Nephron progenitor cell (in vitro differentiated cells): ENCODE data around the gene UBL7.

Experiments
- DNase-seq: peaks from one replicate; pipeline ENCODE4 v3.0.0; 2021
- H3K27ac Mint-ChIP-seq: 2 replicates; pipeline ENCODE4 v1.8.0; 2021; ENCODE audit warnings: mild to moderate bottlenecking, moderate library complexity, mixed read lengths
- H3K27me3 Mint-ChIP-seq: 2 replicates; pipeline ENCODE4 v1.8.0; 2021; ENCODE audit warnings: mild to moderate bottlenecking, low read depth, mixed read lengths; ENCODE audit not compliant: poor library complexity
- H3K36me3 Mint-ChIP-seq: 2 replicates; pipeline ENCODE4 v1.8.0; 2021; ENCODE audit warnings: low read depth, mixed read lengths
- H3K4me1 Mint-ChIP-seq: 2 replicates; pipeline ENCODE4 v1.8.0; 2021; ENCODE audit warnings: mixed read lengths
- H3K4me3 Mint-ChIP-seq: 2 replicates; pipeline ENCODE4 v1.8.0; 2021; ENCODE audit warnings: mild to moderate bottlenecking, moderate library complexity, mixed read lengths
- H3K9me3 Mint-ChIP-seq: 2 replicates; pipeline ENCODE4 v1.8.0; 2021; ENCODE audit warnings: mild to moderate bottlenecking, moderate library complexity, mixed read lengths
- CTCF ChIP-seq: fragments of 200-600 bp; sonication (generic); IDR thresholded peaks from 2 replicates; pipeline ENCODE4 v1.5.0; 2021; ENCODE audit warnings: antibody characterized with exemption

UBL7 gene

GRCh38 chr15:74451861-74452835, 8.8 kb downstream of the UBL7 start:
- H3K4me3 Mint-ChIP-seq = no peak overlapping the region
- peaks cover 18% of the 10 kb centered on the region for H3K4me1 Mint-ChIP-seq
- H3K9me3 Mint-ChIP-seq = no peaks in the 10 kb centered on the region
- DNase-seq = peak; percentile 57
- H3K36me3 Mint-ChIP-seq = peaks cover 60% of the 10 kb centered on the region
- peak overlapping the region; percentile 12 for H3K27ac Mint-ChIP-seq
- H3K27me3 Mint-ChIP-seq = peaks cover 3% of the 10 kb centered on the region
- no peak for TF ChIP-seq CTCF

- TF ChIP-seq CTCF = no peak
- Mint-ChIP-seq H3K4me1 (peaks cover 18% of the 10 kb centered on the region), H3K36me3 (peaks cover 63% of the 10 kb centered on the region), H3K27ac (peak overlapping the region; percentile 12), H3K4me3 (no peak overlapping the region), H3K27me3 (peaks cover under 1% of the 10 kb centered on the region), H3K9me3 (no peaks in the 10 kb centered on the region)
- no peak for DNase-seq
These were observed 9.6 kb downstream of the UBL7 start for GRCh38 chr15:74451322-74451721.

GRCh38 chr15:74449643-74450205, 11.2 kb downstream of the UBL7 start:
- DNase-seq = no peak
- Mint-ChIP-seq H3K27me3 (no peaks in the 10 kb centered on the region), H3K9me3 (no peaks in the 10 kb centered on the region), H3K27ac (no peak overlapping the region), H3K4me1 (peaks cover 18% of the 10 kb centered on the region), H3K36me3 (peaks cover 57% of the 10 kb centered on the region), H3K4me3 (no peak overlapping the region)
- TF ChIP-seq CTCF = no peak

- Mint-ChIP-seq H3K4me3 (no peak overlapping the region), H3K36me3 (peaks cover 58% of the 10 kb centered on the region), H3K27ac (no peak overlapping the region), H3K9me3 (no peaks in the 10 kb centered on the region), H3K27me3 (peaks cover 2% of the 10 kb centered on the region), H3K4me1 (peaks cover 18% of the 10 kb centered on the region)
- no peak for DNase-seq
- TF ChIP-seq CTCF = no peak
These were observed 11.9 kb downstream of the UBL7 start for GRCh38 chr15:74449095-74449494.

- no peak for DNase-seq
- H3K9me3 Mint-ChIP-seq = no peaks in the 10 kb centered on the region
- no peak for TF ChIP-seq CTCF
- H3K27me3 Mint-ChIP-seq = peaks cover 3% of the 10 kb centered on the region
- peaks cover 19% of the 10 kb centered on the region for H3K4me1 Mint-ChIP-seq
- peak overlapping the region; percentile 43 for H3K27ac Mint-ChIP-seq
- no peak overlapping the region for H3K4me3 Mint-ChIP-seq
- H3K36me3 Mint-ChIP-seq = peaks cover 51% of the 10 kb centered on the region
These were observed 14.9 kb downstream of the UBL7 start for GRCh38 chr15:74445816-74446763.
